Non-pigmented ciliary epithelial cell (primary cell): ENCODE measurements around the gene FOXI2.
A peak's percentile ranks its signal among the peaks of the same experiment; 100 is the strongest.

Experiments
- DNase-seq: peaks from one replicate; pipeline ENCODE4 v3.0.0-alpha.2; 2010; ENCODE audit warnings: low read depth

Gene FOXI2

DNA sequence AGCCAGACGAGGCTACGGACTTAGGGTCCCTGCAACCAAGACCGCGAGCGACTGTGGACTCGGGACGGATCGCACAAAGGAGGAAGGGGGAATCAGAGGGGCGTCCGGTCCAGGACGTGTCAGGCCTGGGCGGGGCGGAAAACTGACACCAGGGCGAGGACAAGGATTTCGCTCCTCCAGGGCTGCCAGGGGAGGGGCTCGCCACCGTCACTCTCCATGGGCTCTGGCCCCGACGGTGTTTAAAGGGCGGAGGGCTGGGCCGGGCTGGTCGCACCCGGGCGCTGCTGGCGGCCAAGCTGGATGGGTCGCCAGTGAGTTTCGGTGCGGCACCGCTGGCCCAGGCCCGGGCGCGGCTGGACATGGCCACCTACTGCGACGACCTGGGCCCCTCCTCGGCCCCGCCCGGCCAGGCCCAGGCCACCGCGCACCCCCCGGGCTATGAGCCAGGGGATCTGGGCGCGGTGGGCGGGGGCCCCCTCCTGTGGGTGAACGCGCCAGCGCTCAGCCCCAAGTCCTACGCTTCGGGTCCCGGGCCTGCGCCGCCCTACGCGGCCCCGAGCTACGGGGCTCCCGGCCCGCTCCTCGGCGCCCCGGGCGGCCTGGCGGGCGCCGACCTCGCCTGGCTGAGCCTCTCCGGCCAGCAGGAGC is at the start of gene FOXI2:
TSS of gene FOXI2 (plus strand) at position 271 of the 648 bp plus-strand sequence. CDS start at position 360, 89 bp downstream.
- DNase-seq, result no peak

GRCh38 chr10:127687548-127687947 is 49.4 kb upstream of the FOXI2 start:
- no peak for DNase-seq

- no peak for DNase-seq
Measured at GRCh38 chr10:127690176-127690835, 46.7 kb upstream of the FOXI2 start.

DNA sequence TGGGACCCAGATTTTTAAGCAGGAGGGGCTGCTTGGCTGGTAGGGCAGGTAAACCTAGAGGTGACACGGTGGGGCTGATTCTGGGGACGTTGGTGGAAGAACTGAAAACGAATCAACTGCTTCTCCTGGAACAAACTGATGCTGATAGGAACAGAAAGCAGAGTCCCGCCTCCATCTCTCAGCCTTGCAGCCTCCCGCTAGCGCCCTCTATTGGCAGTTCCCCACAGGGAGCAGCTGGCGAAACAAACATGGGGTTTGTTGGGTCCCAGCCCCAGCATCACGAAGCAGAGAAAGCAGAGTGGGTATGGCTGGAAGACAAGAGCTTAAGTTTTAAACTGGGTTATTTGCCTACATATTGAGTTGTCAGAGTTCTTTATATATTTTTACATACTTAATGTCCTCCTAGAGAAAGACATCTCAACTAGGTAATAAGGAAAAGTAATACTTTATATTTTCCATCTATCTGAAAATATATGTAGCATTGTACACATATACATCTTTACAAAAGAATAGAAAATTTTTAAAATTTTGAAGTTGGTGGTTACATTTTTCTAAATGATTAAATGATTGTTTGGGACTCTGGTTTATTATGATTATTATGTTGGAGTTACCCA is 42.3 kb upstream of the FOXI2 start:
- DNase-seq, result no peak

GRCh38 chr10:127695431-127695830 is 41.6 kb upstream of the FOXI2 start:
- DNase-seq, result no peak

DNA sequence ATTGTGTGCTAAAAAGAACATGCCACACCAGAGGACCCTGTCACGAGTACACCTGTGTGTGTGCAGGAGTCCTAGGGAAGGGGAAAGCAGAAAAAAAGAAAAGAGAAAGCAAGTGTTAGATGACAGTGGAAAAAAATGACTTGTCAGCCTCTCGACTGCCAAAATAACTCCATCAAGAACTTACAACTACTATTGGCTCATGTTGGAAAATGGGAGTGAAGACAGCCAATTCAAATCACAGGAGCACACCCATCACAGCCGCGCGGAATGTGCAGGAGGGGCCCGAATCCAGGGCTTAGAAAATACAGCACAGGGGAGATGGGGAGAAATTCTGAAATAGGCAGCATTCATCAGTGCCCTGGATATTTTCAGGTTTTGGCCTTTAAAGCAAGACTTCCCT is 38.1 kb upstream of the FOXI2 start:
- no peak for DNase-seq

- no peak for DNase-seq
Measured at GRCh38 chr10:127699311-127699710, 37.7 kb upstream of the FOXI2 start.

DNA sequence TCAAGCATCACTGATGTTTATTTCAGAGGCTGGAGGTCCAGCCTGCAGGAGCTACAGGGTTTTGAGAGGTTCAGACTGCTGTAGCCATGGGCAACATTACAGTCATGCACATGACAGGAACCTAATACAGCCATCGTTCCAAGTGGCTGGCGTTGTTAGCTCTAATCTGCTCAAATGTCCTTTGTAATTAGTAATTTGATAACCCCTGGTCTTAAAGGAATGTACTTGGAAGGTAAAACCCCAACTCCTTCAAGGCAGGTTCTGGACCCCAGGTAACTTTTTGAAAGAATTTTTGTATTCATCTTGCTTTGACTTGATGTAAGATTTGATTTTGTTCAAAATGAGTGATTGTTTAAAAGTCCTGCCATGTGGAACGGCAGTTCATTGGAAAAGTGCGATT is 34.7 kb upstream of the FOXI2 start:
- no peak for DNase-seq

GRCh38 chr10:127715249-127715648 is 21.7 kb upstream of the FOXI2 start:
- DNase-seq, result no peak

- peak; percentile 3 for DNase-seq
Measured at GRCh38 chr10:127715782-127716378, 21.1 kb upstream of the FOXI2 start.

GRCh38 chr10:127720142-127720541 is 16.8 kb upstream of the FOXI2 start:
- DNase-seq, result no peak

GRCh38 chr10:127720903-127721302 is 16.1 kb upstream of the FOXI2 start:
- no peak for DNase-seq

DNA sequence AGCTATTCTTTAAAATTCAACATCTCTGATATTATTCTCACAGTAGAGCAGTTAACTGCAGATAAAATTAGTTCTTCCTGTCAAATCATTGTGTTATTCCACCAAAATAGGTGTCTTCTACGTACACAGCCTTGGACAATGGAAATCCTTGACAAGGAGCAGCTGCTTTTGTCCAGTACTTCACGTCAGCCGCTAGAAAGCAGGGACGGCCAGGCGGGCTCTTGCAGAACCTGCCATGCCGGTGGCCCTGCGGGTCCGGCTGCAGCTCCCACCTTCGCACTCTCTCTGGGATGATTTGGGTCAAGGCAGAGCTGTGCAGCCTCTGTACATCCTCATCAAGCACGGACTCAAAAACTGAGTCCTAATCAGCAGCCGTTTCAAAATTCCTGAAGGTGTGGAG is 2.2 kb upstream of the FOXI2 start:
- no peak for DNase-seq

DNA sequence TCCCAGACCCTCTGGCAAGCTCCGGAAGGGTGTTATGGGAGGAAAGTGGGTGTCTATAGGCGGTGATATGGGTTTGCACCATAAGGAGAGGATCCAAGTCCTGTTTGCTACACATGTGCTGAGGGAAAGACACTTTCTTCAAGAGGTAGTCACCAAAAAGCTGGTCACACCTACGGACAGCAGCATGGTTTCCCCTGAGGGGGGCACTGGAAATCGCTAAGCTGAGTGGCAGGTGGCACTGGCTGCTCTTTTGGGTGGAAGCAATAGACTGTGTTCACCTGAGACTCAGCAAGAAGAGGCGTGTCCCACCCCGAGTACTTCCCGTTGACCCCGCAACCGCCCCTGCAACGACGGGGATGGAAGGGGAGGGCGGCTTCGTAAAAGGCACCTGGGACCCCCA is 1.8 kb upstream of the FOXI2 start:
- no peak for DNase-seq

DNA sequence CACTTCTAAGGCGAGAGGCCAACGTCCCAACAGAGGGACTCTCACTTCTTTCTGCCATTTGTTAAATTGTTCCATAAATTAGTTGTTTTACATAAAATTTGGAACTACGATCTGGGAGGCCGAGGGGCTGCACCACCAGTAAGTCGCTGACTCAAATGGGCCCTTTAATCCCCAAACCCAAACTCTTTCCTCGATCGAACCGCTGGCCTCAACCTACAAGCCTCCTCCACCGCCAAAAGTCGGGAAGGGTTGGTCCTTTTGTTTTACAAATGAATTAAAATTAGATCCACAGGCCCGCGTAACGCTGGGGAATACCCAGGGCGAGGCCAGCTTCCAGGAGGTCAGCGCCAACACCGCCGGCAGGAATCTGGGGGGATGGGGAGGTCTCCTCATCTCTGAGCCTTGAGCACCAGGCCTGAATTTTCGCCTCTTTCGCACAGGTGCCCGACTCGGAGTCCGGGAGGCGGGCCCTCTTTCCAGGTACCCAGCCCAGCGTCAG is 1.2 kb upstream of the FOXI2 start:
- no peak for DNase-seq

DNA sequence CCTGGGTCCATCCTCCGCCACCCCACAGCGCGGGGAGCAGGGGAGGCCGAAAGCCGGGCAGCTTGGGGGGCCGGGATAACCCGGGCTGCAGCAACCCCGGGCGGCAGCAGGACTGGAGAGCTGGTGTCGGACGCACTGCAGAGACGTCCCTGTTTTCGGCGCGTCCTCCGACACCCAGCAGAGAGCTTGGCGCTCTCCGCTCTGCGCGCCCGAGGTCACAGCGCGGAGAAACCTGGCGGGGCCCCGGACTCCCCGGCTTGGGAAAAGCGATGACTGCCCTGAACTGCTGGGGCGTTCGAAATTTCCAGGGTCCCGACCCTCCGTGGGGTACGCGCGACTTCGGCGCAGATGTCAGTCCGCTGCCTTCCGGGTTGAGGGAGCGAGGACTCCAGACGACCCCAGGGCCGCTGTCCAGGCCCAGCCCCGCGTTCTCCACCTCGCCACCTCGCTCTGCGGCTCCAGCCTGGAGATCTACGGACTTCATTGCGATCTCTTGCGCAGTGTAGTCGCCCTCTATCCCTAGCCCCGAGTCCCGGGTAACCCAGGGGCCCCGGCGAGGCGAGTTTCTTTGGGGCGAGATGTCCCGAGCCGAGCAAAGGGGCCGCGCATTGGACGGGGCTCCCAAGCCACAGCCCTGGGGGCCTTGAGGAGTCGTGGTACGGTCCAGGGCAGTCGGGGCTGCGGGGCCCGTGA is 617 bp upstream of the FOXI2 start:
- no peak for DNase-seq

GRCh38 chr10:127737563-127738511 is 852 bp downstream of the FOXI2 start:
- no peak for DNase-seq

DNA sequence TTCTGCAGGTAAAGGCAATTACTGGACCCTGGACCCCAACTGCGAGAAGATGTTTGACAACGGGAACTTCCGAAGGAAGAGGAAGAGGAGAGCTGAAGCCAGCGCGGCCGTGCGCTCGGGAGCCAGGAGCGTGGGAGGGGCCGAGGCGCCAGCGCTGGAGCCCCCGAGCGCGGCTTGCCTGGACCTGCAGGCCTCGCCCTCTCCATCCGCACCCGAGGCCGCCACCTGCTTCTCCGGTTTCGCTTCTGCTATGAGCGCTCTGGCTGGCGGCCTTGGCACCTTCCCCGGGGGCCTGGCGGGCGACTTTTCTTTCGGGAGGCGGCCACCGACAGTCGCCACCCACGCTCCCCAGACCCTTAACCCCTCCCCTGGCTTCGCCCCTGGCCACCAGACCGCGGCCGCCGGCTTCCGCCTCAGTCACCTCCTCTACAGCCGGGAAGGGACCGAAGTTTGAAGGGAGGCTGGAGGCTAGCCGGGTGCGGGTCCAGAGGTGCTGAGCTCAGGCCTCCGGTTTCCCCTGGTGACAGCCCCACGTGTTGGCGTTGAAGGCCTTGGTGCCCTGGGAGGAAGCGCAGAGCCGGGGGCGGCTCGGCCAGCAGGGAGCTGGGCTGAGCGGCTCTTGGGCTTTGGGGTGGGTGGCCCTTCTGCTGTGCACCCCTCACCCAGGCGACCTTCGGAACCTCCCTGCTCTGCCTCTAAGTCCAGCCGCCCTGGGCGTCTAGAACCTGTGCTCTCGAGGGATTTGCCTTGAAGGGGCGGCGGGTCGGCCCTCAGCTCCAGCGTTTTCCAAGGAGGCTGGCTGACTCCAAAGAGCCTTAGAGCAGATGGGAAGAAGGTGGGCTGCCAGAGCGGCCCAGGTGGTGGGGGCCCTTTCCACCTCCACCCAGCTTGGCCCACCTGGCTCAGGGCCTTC is 1.8 kb downstream of the FOXI2 start:
- DNase-seq, result no peak

DNA sequence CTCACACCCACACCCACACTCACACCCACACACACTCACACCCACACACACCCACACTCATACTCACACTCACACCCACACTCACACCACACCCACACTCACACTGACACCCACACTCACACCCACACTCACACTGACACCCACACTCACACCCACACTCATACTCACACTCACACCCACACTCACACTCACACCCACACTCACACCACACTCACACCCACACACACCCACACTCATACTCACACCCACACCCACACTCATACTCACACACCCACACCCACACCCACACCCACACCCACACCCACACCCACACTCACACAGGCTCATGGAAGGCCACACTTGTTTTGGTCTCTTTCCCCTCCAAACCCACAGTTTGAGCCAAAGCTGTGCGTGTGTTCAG is 2.9 kb downstream of the FOXI2 start:
- DNase-seq, result no peak

DNA sequence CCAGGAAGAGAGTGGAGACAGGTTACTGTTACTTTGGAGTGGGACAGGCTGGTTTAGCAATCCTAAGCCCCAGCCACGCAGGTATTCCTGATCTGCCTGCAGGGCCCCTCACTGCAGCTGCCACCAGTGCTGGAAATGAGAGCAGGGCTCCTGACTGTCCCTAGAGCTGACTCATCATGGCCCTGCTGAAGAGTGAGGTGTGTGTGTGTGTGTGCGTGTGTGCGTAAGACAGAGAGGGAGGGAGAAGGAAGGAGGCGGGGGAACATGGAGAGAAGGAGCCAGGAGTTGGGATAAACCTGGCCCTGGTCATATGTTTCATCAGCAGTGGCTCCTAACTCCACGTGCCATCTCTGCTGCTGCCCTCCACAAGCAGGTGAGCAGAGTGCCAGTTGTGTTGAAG is 3.6 kb downstream of the FOXI2 start:
- DNase-seq, result no peak
